Nephron progenitor cell (in vitro differentiated cells): ENCODE data around the gene STRA6.

Experiments used
- DNase-seq: peaks from one replicate; pipeline ENCODE4 v3.0.0; 2021
- H3K27ac Mint-ChIP-seq: 2 replicates; pipeline ENCODE4 v1.8.0; 2021; ENCODE audit warnings: mild to moderate bottlenecking, moderate library complexity, mixed read lengths
- H3K27me3 Mint-ChIP-seq: 2 replicates; pipeline ENCODE4 v1.8.0; 2021; ENCODE audit warnings: mild to moderate bottlenecking, low read depth, mixed read lengths; ENCODE audit not compliant: poor library complexity
- H3K36me3 Mint-ChIP-seq: 2 replicates; pipeline ENCODE4 v1.8.0; 2021; ENCODE audit warnings: low read depth, mixed read lengths
- H3K4me1 Mint-ChIP-seq: 2 replicates; pipeline ENCODE4 v1.8.0; 2021; ENCODE audit warnings: mixed read lengths
- H3K4me3 Mint-ChIP-seq: 2 replicates; pipeline ENCODE4 v1.8.0; 2021; ENCODE audit warnings: mild to moderate bottlenecking, moderate library complexity, mixed read lengths
- H3K9me3 Mint-ChIP-seq: 2 replicates; pipeline ENCODE4 v1.8.0; 2021; ENCODE audit warnings: mild to moderate bottlenecking, moderate library complexity, mixed read lengths
- TF ChIP-seq, protein P1 (sequence below): fragments of 200-600 bp; sonication (generic); IDR thresholded peaks from 2 replicates; pipeline ENCODE4 v1.5.0; 2021; ENCODE audit warnings: antibody characterized with exemption

The STRA6 gene

DNA sequence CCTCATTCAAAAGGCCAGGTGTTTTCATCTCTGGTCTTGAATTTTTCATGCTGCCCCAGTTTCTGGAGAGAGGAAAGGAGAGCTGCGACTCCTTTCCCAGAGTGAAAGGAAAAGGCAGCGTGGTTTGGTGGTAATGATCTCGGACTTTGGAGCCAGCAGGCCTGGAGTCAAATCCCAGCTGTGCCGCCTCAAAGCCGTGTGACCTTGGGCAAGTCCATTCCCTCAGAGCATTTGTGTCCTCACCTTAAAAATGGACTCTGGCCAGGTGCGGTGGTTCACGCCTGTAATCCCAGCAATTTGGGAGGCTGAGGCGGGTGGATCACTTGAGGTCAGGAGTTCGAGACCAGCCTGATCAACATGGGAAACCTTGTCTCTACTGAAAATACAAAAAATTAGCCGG is 28.9 kb upstream of the STRA6 start:
- DNase-seq = no peak
- no peak overlapping the region for H3K4me3 Mint-ChIP-seq

DNA sequence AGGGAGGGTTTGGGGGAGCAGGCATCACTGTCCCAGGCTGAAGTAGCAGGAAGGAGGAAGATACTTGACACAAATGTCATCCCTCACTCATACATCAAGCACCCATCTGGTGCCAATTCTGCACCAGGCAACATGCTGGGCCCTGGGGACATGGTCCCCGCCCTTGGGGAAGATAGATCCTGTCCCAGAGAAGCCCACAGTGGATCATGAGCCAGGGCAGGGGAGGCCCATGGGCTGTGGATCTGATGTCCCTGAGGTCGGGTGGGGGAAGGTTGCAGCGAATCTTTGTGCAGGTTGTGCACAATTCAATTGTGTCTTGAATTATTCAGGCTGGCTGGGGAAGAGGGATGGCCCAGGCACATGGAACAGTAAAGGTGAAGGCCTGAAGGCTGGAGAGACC is 27.1 kb upstream of the STRA6 start:
- H3K27ac Mint-ChIP-seq = no peak overlapping the region
- no peaks in the 10 kb centered on the region for H3K36me3 Mint-ChIP-seq
- H3K27me3 Mint-ChIP-seq = peaks cover 4% of the 10 kb centered on the region
- H3K4me3 Mint-ChIP-seq = no peak overlapping the region
- no peak for DNase-seq
- peaks cover 97% of the 10 kb centered on the region for H3K4me1 Mint-ChIP-seq
- no peaks in the 10 kb centered on the region for H3K9me3 Mint-ChIP-seq
- TF ChIP-seq, protein P1, sequence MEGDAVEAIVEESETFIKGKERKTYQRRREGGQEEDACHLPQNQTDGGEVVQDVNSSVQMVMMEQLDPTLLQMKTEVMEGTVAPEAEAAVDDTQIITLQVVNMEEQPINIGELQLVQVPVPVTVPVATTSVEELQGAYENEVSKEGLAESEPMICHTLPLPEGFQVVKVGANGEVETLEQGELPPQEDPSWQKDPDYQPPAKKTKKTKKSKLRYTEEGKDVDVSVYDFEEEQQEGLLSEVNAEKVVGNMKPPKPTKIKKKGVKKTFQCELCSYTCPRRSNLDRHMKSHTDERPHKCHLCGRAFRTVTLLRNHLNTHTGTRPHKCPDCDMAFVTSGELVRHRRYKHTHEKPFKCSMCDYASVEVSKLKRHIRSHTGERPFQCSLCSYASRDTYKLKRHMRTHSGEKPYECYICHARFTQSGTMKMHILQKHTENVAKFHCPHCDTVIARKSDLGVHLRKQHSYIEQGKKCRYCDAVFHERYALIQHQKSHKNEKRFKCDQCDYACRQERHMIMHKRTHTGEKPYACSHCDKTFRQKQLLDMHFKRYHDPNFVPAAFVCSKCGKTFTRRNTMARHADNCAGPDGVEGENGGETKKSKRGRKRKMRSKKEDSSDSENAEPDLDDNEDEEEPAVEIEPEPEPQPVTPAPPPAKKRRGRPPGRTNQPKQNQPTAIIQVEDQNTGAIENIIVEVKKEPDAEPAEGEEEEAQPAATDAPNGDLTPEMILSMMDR = no peak

More for the DNA sequence above, 28.9 kb upstream of the STRA6 start:
- H3K27me3 Mint-ChIP-seq = peaks cover 4% of the 10 kb centered on the region
- TF ChIP-seq, protein P1 = no peak
- no peaks in the 10 kb centered on the region for H3K36me3 Mint-ChIP-seq
- no peak overlapping the region for H3K27ac Mint-ChIP-seq
- peaks cover 89% of the 10 kb centered on the region for H3K4me1 Mint-ChIP-seq
- no peaks in the 10 kb centered on the region for H3K9me3 Mint-ChIP-seq

DNA sequence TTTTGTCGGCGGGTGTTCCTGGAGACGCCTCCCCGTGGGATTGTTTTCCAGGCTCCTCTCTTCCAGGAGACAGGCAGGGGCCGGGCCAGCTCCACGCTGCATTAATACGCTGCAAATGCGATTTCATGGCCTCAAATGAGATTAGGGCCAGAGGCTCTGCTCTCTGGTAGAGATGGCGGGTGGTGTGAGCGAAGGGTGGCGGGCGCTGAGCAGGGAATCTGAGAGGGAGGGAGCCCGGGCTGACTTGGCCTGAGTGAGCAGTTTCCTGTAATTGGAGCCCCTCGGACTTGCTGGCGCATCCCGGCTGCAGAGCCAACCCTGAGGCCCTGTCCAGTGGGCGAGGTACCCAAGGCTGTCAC is 26.1 kb upstream of the STRA6 start:
- peaks cover 4% of the 10 kb centered on the region for H3K27me3 Mint-ChIP-seq
- no peaks in the 10 kb centered on the region for H3K36me3 Mint-ChIP-seq
- peaks cover 97% of the 10 kb centered on the region for H3K4me1 Mint-ChIP-seq
- H3K27ac Mint-ChIP-seq = peak overlapping the region; percentile 87
- DNase-seq = peak; percentile 72
- no peaks in the 10 kb centered on the region for H3K9me3 Mint-ChIP-seq
- TF ChIP-seq, protein P1 = no peak
- H3K4me3 Mint-ChIP-seq = peak overlapping the region; percentile 14

DNA sequence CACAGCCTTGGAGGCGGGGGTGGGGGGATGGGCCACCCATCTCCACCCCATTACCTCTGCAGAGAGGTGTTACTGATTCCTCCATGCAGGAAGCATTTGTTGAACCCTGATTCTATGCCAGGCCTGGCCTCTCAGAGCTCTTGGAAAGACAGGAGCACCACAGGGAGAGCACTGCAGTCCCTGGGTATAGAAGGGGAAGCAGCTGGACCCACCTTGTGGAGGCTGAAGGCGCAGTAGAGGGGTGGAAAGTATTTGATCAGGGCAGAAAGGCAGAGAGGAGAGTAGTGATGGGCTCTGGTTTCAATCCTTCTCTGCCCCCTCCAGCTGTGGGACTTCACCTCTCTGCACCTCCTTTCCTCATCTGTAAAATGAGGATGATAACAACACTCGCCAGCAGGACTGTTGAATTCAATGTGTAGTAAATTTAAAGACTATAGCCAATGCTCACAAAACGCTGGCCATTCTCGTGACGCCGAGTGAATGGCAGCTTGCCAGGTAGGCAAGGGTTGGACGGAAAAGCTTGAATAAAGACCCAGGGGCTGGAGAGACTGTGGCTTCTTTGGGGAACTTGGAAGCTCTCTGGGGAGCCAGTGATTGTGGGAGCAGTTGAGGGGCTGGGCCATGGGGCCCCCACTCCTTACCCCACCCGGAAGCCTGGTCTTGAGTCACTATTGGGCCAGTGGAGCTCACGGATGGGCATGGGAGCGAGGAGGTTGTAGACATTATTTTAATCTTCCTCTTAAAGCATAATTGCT is 25.6 kb upstream of the STRA6 start:
- H3K9me3 Mint-ChIP-seq = no peaks in the 10 kb centered on the region
- H3K36me3 Mint-ChIP-seq = no peaks in the 10 kb centered on the region
- H3K4me1 Mint-ChIP-seq = peaks cover 97% of the 10 kb centered on the region
- H3K27ac Mint-ChIP-seq = peak overlapping the region; percentile 87
- TF ChIP-seq, protein P1 = no peak
- peaks cover 2% of the 10 kb centered on the region for H3K27me3 Mint-ChIP-seq
- DNase-seq = no peak
- peak overlapping the region; percentile 14 for H3K4me3 Mint-ChIP-seq

DNA sequence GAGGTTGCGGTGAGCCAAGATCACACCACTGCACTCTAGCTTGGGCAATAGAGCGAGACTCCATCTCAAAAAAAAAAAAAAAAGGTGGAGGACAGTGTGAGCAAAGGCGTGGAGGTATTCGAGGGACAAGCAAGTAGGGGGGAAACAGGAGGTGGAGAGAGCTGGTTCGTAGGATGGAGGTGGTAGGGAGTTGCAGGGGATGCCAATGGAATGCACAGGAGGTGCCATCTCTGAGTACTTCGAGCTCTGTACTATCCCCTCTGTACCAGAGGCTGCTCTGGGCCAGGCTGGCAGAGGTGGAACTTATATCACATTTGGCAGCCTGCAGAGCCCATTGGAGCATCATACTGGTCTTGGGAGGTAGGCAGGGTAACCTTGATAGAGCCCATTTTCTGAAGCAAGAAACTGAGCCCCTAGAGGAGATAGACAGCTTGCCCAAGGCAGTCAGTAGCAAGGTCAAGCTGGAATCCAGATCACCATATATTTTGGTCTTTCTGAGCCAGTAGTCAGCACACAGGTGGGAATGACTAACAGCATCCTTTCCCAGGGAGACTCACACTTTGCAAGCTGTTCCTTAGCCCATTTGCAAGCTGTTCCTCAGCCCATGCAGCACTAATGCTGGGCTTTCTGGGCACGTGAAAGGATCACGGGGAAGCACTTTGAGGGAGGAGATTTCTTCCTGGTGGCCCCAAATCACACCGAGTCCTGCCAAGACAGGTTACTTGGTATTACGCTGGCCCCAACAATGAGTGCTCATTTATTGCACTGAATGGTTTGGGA is 24.4 kb upstream of the STRA6 start:
- H3K4me1 Mint-ChIP-seq = peaks cover 97% of the 10 kb centered on the region
- no peak overlapping the region for H3K27ac Mint-ChIP-seq
- H3K4me3 Mint-ChIP-seq = no peak overlapping the region

More for the DNA sequence above, 24.4 kb upstream of the STRA6 start:
- TF ChIP-seq, protein P1 = no peak
- Mint-ChIP-seq H3K9me3 (no peaks in the 10 kb centered on the region), H3K27me3 (no peaks in the 10 kb centered on the region), H3K36me3 (no peaks in the 10 kb centered on the region)
- no peak for DNase-seq
